ENCODE measurements around the gene TBC1D5. TPM values are rescaled to one million over a fixed set of nuclear protein-coding genes. Genes with fewer than 3 reads are reported as not detected.

TBC1D5 gene
- total and polyA plus RNA-seq, 2 of the 4 experiments (the other 2 are of a cell fraction), result 16.4 to 57.0 TPM

- CTCF ChIA-PET, result interaction anchor here (1.3 kb wide), 1 partner anchor 554 kb away, joined by 3 read pairs; no protein-coding TSS in a partner anchor
- H3K9me1 ChIP-seq (ENCODE audit: insufficient read depth, low read length), result no peaks in the 10 kb centered on the region
- no peak overlapping the region for H3K27ac ChIP-seq (ENCODE audit: insufficient read depth, low read length)
- ATAC-seq (ENCODE audit: low read depth) (no peak), DNase-seq (no peak)
- H2BK5ac ChIP-seq (ENCODE audit: low read depth, low read length, poor library complexity, severe bottlenecking), result no peak overlapping the region
- POLR2A ChIA-PET (ENCODE audit: unreplicated experiment), result no interaction called here
- no peak overlapping the region for H3K4ac ChIP-seq (ENCODE audit: low read depth, low read length)
- no peak overlapping the region for H2AFZ ChIP-seq (replicated peaks; ENCODE audit: low read length, poor library complexity)
- no peak overlapping the region for H3K4me3 ChIP-seq (ENCODE audit: insufficient read depth, low read depth, low read length)
- no CpG with 5 or more reads among the region's 5 CpGs for WGBS, 2 experiments (ENCODE audit: extremely low coverage in 2 of 2, insufficient read length in 1 of 2)
- H2BK15ac ChIP-seq (ENCODE audit: low read depth, low read length), result no peak overlapping the region
- no peak overlapping the region for H2AK5ac ChIP-seq (ENCODE audit: low read depth, low read length)
- BruUV-seq (replicated peaks), result no TSS peak
- TF ChIP-seq CEBPB (IDR thresholded peaks at IDR 0.05; ENCODE audit: low read depth, low read length), result no peak
- no peak for TF ChIP-seq MXI1 (IDR thresholded peaks at IDR 0.05; ENCODE audit: borderline replicate concordance, low read depth, low read length)
- no peak for TF ChIP-seq ELK1 (IDR thresholded peaks at IDR 0.05; ENCODE audit: borderline replicate concordance, low read depth, low read length)
- TF ChIP-seq MAFK (IDR thresholded peaks at IDR 0.05; ENCODE audit: low read depth, low read length), result no peak
- no peak for TF ChIP-seq BHLHE40 (IDR thresholded peaks at IDR 0.05; ENCODE audit: low read depth, low read length)
- no peak for TF ChIP-seq POLR2A (IDR thresholded peaks at IDR 0.05; ENCODE audit: low read depth, low read length)
- TF ChIP-seq MAZ (IDR thresholded peaks at IDR 0.05; ENCODE audit: borderline replicate concordance, low read depth, low read length), result no peak
- no peak for TF ChIP-seq CTCF (conservative IDR thresholded peaks at IDR 0.05; ENCODE audit: low read depth, low read length)
- TF ChIP-seq RAD21 (IDR thresholded peaks at IDR 0.05; ENCODE audit: low read length), result no peak
- no peak for TF ChIP-seq FOS (IDR thresholded peaks at IDR 0.05; ENCODE audit: low read depth, low read length)
- TF ChIP-seq NFE2L2 (IDR thresholded peaks at IDR 0.05; ENCODE audit: low read depth, low read length), result no peak
- H3K9me3 ChIP-seq (ENCODE audit: control insufficient read depth, insufficient read depth, low read length), result no peaks in the 10 kb centered on the region
- H4K5ac ChIP-seq (ENCODE audit: low read depth, low read length), result no peak overlapping the region
- no peaks in the 10 kb centered on the region for H3K4me1 ChIP-seq (ENCODE audit: control insufficient read depth, insufficient read depth, low read length)
- no peak overlapping the region for H3K56ac ChIP-seq (ENCODE audit: extremely low read depth, insufficient read depth, low read length)
- no peak overlapping the region for H2BK20ac ChIP-seq (ENCODE audit: low read depth, low read length)
- H4K91ac ChIP-seq (ENCODE audit: insufficient read depth, low read depth, low read length), result no peak overlapping the region
- dilution Hi-C loops (cut with HindIII; ENCODE audit: low sequenced_read_pairs, unreplicated experiment), result no loop called here
- no peak overlapping the region for H4K8ac ChIP-seq (ENCODE audit: low read depth in 2 of 2, low read length in 2 of 2)
- no peak overlapping the region for H2BK120ac ChIP-seq (ENCODE audit: low read depth, low read length)
- H3K14ac ChIP-seq (replicated peaks; ENCODE audit: low read depth, low read length), result no peak overlapping the region
- intact Hi-C loops (cut with micrococcal nuclease), result no loop called here
- no peak overlapping the region for H3K23ac ChIP-seq (ENCODE audit: low read depth, low read length)
- no peaks in the 10 kb centered on the region for H3K79me1 ChIP-seq (ENCODE audit: low read depth in 1 of 2, low read length in 2 of 2)
- H4K20me1 ChIP-seq (ENCODE audit: insufficient read depth, low read length), result no peaks in the 10 kb centered on the region
- no peak overlapping the region for H3K18ac ChIP-seq (ENCODE audit: low read depth, low read length)
- H3K27me3 ChIP-seq (ENCODE audit: control insufficient read depth, insufficient read depth, low read length), result no peaks in the 10 kb centered on the region
- no peaks in the 10 kb centered on the region for H3K36me3 ChIP-seq (ENCODE audit: control insufficient read depth, insufficient read depth, low read length)
- H2AK9ac ChIP-seq (replicated peaks; ENCODE audit: low read depth, low read length, poor library complexity), result no peak overlapping the region
- H3K9ac ChIP-seq (ENCODE audit: low read depth, low read length), result no peak overlapping the region
- no peak overlapping the region for H3K4me2 ChIP-seq (ENCODE audit: low read depth, low read length)
- in situ Hi-C loops (cut with MboI; ENCODE audit: low sequenced_read_pairs), result no loop called here
Observed at GRCh38 chr3:17287006-17287689, 455.3 kb downstream of the TBC1D5 start.

Measured in IMR-90 (cell line).